Lung (tissue), 14 donors: ENCODE results near the gene VCY. TPM values are rescaled to one million over a fixed set of nuclear protein-coding genes. Genes with fewer than 3 reads are reported as not detected.
"Not testable (repeated sequence)": the region's sequence is repeated elsewhere in the genome, so short reads cannot be mapped to it uniquely, and the experiment has no call there.

Experiments
- ATAC-seq: fragments of 200-7000 bp; cut with Tn5 transposase; one replicate; pipeline ENCODE4 v1.9.1; 2020; ENCODE audit warnings: moderate number of reproducible peaks; ENCODE audit not compliant: insufficient read depth, low FRiP score
- DNase-seq, 3 donors: peaks; one replicate each; pipeline ENCODE4 v3.0.0-alpha.2; 2013 to 2017
- H3K27ac ChIP-seq, 2 donors: one replicate each; pipeline ENCODE4 v1.5.1; 2013; ENCODE audit warnings: mild to moderate bottlenecking in 2 of 2, moderate library complexity in 2 of 2, control low read depth in 1 of 2, inconsistent platforms in 1 of 2, low read depth in 1 of 2, low read length in 1 of 2
- H3K27me3 ChIP-seq, 3 donors: one replicate each; pipeline ENCODE4 v1.5.1; 2013; ENCODE audit warnings: low read length in 2 of 3; ENCODE audit not compliant: control insufficient read depth in 3 of 3, insufficient read depth in 3 of 3
- H3K36me3 ChIP-seq, 4 donors: one replicate each; pipeline ENCODE4 v1.5.1; 2013; ENCODE audit warnings: low read length in 4 of 4, mild to moderate bottlenecking in 1 of 4, moderate library complexity in 1 of 4; ENCODE audit not compliant: control insufficient read depth in 4 of 4, insufficient read depth in 4 of 4
- H3K4me1 ChIP-seq, 5 donors: one replicate each; pipeline ENCODE4 v1.5.1; 2013; ENCODE audit warnings: low read length in 5 of 5, mild to moderate bottlenecking in 2 of 5, moderate library complexity in 1 of 5; ENCODE audit not compliant: control insufficient read depth in 5 of 5, insufficient read depth in 5 of 5
- H3K4me3 ChIP-seq: one replicate; pipeline ENCODE4 v1.5.1; 2013; ENCODE audit warnings: mild to moderate bottlenecking, control low read depth, moderate library complexity
- H3K9ac ChIP-seq, 2 donors: one replicate each; pipeline ENCODE4 v1.5.1; 2013; ENCODE audit warnings: low read length in 2 of 2, control low read depth in 1 of 2; ENCODE audit not compliant: insufficient read depth in 1 of 2
- H3K9me3 ChIP-seq, 4 donors: one replicate each; pipeline ENCODE4 v1.5.1; 2013; ENCODE audit warnings: low read length in 3 of 4, mild to moderate bottlenecking in 1 of 4, moderate library complexity in 1 of 4; ENCODE audit not compliant: control insufficient read depth in 4 of 4, insufficient read depth in 3 of 4
- WGBS, 2 donors: extraction: QIAGEN DNeasy Blood & Tissue Kit; methylation state at CpG; one replicate each; pipeline ENCODE4 v1.1.7; 2013; 5-methylcytosine and 5-hydroxymethylcytosine counted together
- long read RNA-seq, 5 donors: transcript quantifications; one replicate each; lab custom pipeline, GENCODE V29; 2026
- polyA plus RNA-seq, 2 donors: library from polyadenylated mRNA; stranded (reverse); fragments of 200-250 nt; gene quantifications; one replicate each; pipeline ENCODE4 v1.2.1, GENCODE V29; 2013
- total RNA-seq, 2 donors: library from RNA; depleted of rRNA in 1 of 2; stranded (reverse); fragments of >200 nt in 1 of 2; gene quantifications; one replicate each; pipeline ENCODE4 v1.2.1, GENCODE V29; 2014 to 2021
- donor health status: Bipolar disorder and iron deficiency.
- donor health status: healthy.
- donor health status: DM: yes; HTN: yes; CAD: no.

The VCY gene
- total RNA-seq: not detected
- polyA plus RNA-seq: not detected
- long read RNA-seq, donor 1: 0 reads
- long read RNA-seq, donor 2: 0 reads
- long read RNA-seq, donor 3: 0 reads
- long read RNA-seq, donor 4: 0 reads
- long read RNA-seq, donor 5: 0 reads

- DNase-seq, H3K4me3 ChIP-seq, H3K9me3 ChIP-seq, H3K9ac ChIP-seq, H3K27me3 ChIP-seq, H3K27ac ChIP-seq, H3K4me1 ChIP-seq, H3K36me3 ChIP-seq, ATAC-seq: not testable (repeated sequence)
- no CpG with 5 or more reads among the region's 19 CpGs for WGBS, 2 donors
Observed at GRCh38 chrY:13986373-13986772, at the start of gene VCY. Gene VCY (minus strand): TSS chrY:13986473. CDS start chrY:13986440, 33 bp downstream.

DNA sequence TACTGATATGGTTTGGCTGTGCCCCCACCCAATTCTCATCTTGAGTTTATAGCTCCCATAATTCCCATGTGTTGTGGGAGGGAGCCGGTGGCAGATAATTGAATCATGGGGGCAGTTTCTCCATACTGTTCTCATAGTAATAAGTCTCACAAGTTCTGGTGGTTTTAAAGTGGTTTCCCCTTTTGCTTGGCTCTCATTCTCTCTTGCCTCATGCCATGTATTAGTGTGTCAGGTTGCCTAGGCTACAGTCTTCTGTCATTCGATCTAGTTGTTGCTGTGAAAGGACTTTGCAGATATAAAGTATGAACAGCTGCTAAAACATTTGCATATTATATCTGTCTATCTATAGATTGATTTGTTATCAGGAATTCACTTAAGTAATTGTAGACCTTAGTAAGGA, 44.1 kb upstream of the VCY start:
- H3K27ac ChIP-seq, ATAC-seq, H3K4me3 ChIP-seq, H3K9me3 ChIP-seq, H3K27me3 ChIP-seq, H3K4me1 ChIP-seq, DNase-seq, H3K9ac ChIP-seq, H3K36me3 ChIP-seq: not testable (repeated sequence)
- WGBS, 2 donors: no CpG with 5 or more reads among the region's 2 CpGs

DNA sequence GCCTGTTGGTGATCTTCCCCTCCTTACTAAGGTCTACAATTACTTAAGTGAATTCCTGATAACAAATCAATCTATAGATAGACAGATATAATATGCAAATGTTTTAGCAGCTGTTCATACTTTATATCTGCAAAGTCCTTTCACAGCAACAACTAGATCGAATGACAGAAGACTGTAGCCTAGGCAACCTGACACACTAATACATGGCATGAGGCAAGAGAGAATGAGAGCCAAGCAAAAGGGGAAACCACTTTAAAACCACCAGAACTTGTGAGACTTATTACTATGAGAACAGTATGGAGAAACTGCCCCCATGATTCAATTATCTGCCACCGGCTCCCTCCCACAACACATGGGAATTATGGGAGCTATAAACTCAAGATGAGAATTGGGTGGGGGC, 25.6 kb upstream of the VCY start:
- not testable (repeated sequence) for H3K4me1 ChIP-seq, DNase-seq, H3K27ac ChIP-seq, H3K9ac ChIP-seq, H3K27me3 ChIP-seq, H3K4me3 ChIP-seq, H3K9me3 ChIP-seq, ATAC-seq, H3K36me3 ChIP-seq
- WGBS, 2 donors: no CpG with 5 or more reads among the region's 2 CpGs

GRCh38 chrY:13942406-13942805, 43.9 kb downstream of the VCY start:
- DNase-seq: peak in 1 of 3 donors; percentile 50
- not testable (repeated sequence) for H3K36me3 ChIP-seq, H3K4me3 ChIP-seq, H3K9me3 ChIP-seq, H3K9ac ChIP-seq, ATAC-seq, H3K4me1 ChIP-seq, H3K27ac ChIP-seq, H3K27me3 ChIP-seq
- WGBS, 2 donors: 86% methylated on average over 2 of the region's 2 CpGs; no CpG with 5 or more reads in 1 of the 2 donors

Other genes starting within 250 kb of the VCY start
- not detected for gene VCY1B, start 69.8 kb upstream of the VCY start, total RNA-seq
- gene VCY1B, start 69.8 kb upstream of the VCY start, polyA plus RNA-seq: not detected